IMR-90 (cell line): Measurements from ENCODE around the gene HS2ST1. TPM values are rescaled to one million over a fixed set of nuclear protein-coding genes. Genes with fewer than 3 reads are reported as not detected.

ENCODE experiments used
- ATAC-seq: fragments of 200-7000 bp; cut with Tn5 transposase; 2 replicates; pipeline ENCODE4 v1.9.1; 2020; ENCODE audit warnings: low read depth, mild to moderate bottlenecking, moderate library complexity
- BruUV-seq: library from RNA; stranded (reverse); fragments of 400-500 nt; replicated peaks from 2 replicates; lab custom pipeline; 2021; lab: Mats Ljungman, UMichigan
- CTCF ChIA-PET: fragments of 300-600 bp; formaldehyde crosslinking; extraction: SDS; loops from one replicate; lab custom pipeline; 2021; ENCODE audit warnings: antibody characterized with exemption; lab: Yijun Ruan, JAX
- POLR2A ChIA-PET: fragments of 300-600 bp; sonication (Branson Sonifier 250); formaldehyde crosslinking; loops from one replicate; lab custom pipeline; 2022; ENCODE audit warnings: antibody characterized with exemption; ENCODE audit not compliant: unreplicated experiment; lab: Charles Lee
- DNase-seq: peaks from one replicate; pipeline ENCODE4 v3.0.0; 2013
- H2AFZ ChIP-seq: replicated peaks from 2 replicates; pipeline ENCODE3; 2013; ENCODE audit warnings: low read length, mild to moderate bottlenecking; ENCODE audit not compliant: poor library complexity
- H2AK5ac ChIP-seq: 2 replicates; pipeline ENCODE4 v1.6.1; 2013; ENCODE audit warnings: low read depth, low read length, inconsistent platforms
- H2AK9ac ChIP-seq: replicated peaks from 2 replicates; pipeline ENCODE3; 2013; ENCODE audit warnings: mild to moderate bottlenecking, low read depth, low read length, moderate library complexity; ENCODE audit not compliant: poor library complexity
- H2BK120ac ChIP-seq: 2 replicates; pipeline ENCODE4 v1.6.1; 2013; ENCODE audit warnings: low read depth, low read length, inconsistent platforms
- H2BK15ac ChIP-seq: 3 replicates; pipeline ENCODE4 v1.6.1; 2013; ENCODE audit warnings: low read depth, low read length, inconsistent platforms
- H2BK20ac ChIP-seq: 2 replicates; pipeline ENCODE4 v1.6.1; 2013; ENCODE audit warnings: low read depth, mild to moderate bottlenecking, inconsistent platforms, low read length, moderate library complexity
- H2BK5ac ChIP-seq: 2 replicates; pipeline ENCODE4 v1.6.1; 2013; ENCODE audit warnings: mild to moderate bottlenecking, low read depth, low read length, inconsistent platforms; ENCODE audit not compliant: poor library complexity, severe bottlenecking
- H3K14ac ChIP-seq: replicated peaks from 2 replicates; pipeline ENCODE4 v1.6.1; 2013; ENCODE audit warnings: low read depth, low read length, inconsistent platforms
- H3K18ac ChIP-seq: 2 replicates; pipeline ENCODE4 v1.6.1; 2013; ENCODE audit warnings: low read depth, low read length, control low read depth
- H3K23ac ChIP-seq: 2 replicates; pipeline ENCODE4 v1.6.1; 2013; ENCODE audit warnings: low read depth, low read length, inconsistent platforms
- H3K27ac ChIP-seq: 2 replicates; pipeline ENCODE4 v1.5.1; 2013; ENCODE audit warnings: mild to moderate bottlenecking, control low read depth, low read length; ENCODE audit not compliant: insufficient read depth
- H3K27me3 ChIP-seq: 2 replicates; pipeline ENCODE4 v1.6.1; 2013; ENCODE audit warnings: low read length; ENCODE audit not compliant: control insufficient read depth, insufficient read depth
- H3K36me3 ChIP-seq: 2 replicates; pipeline ENCODE4 v1.6.1; 2013; ENCODE audit warnings: low read length, mixed read lengths; ENCODE audit not compliant: control insufficient read depth, insufficient read depth
- H3K4ac ChIP-seq: 2 replicates; pipeline ENCODE4 v1.6.1; 2013; ENCODE audit warnings: low read depth, low read length, inconsistent platforms
- H3K4me1 ChIP-seq: 2 replicates; pipeline ENCODE4 v1.6.1; 2013; ENCODE audit warnings: low read length, mixed read lengths; ENCODE audit not compliant: control insufficient read depth, insufficient read depth
- H3K4me2 ChIP-seq: 2 replicates; pipeline ENCODE4 v1.6.1; 2013; ENCODE audit warnings: low read depth, mild to moderate bottlenecking, control low read depth, low read length, moderate library complexity
- H3K4me3 ChIP-seq: 2 replicates; pipeline ENCODE4 v1.5.1; 2013; ENCODE audit warnings: low read depth, mild to moderate bottlenecking, control low read depth, low read length, moderate library complexity; ENCODE audit not compliant: insufficient read depth
- H3K56ac ChIP-seq: 2 replicates; pipeline ENCODE4 v1.6.1; 2013; ENCODE audit warnings: low read length, inconsistent platforms; ENCODE audit not compliant: insufficient read depth; ENCODE audit errors: extremely low read depth
- H3K79me1 ChIP-seq, 2 experiments: 2 replicates each; pipeline ENCODE4 v1.6.1; 2013; ENCODE audit warnings: low read length in 2 of 2, inconsistent platforms in 1 of 2, low read depth in 1 of 2
- H3K9ac ChIP-seq: 2 replicates; pipeline ENCODE4 v1.6.1; 2013; ENCODE audit warnings: low read depth, low read length, control low read depth
- H3K9me1 ChIP-seq: 2 replicates; pipeline ENCODE4 v1.6.1; 2013; ENCODE audit warnings: low read length, inconsistent platforms; ENCODE audit not compliant: insufficient read depth
- H3K9me3 ChIP-seq: 2 replicates; pipeline ENCODE4 v1.6.1; 2013; ENCODE audit warnings: low read length; ENCODE audit not compliant: control insufficient read depth, insufficient read depth
- H4K20me1 ChIP-seq: 2 replicates; pipeline ENCODE4 v1.6.1; 2013; ENCODE audit warnings: low read length, inconsistent platforms; ENCODE audit not compliant: insufficient read depth
- H4K5ac ChIP-seq: 2 replicates; pipeline ENCODE4 v1.6.1; 2013; ENCODE audit warnings: mild to moderate bottlenecking, low read depth, low read length, control low read depth
- H4K8ac ChIP-seq, 2 experiments: 2 replicates each; pipeline ENCODE4 v1.6.1; 2013; ENCODE audit warnings: low read depth in 2 of 2, low read length in 2 of 2, control low read depth in 1 of 2, inconsistent platforms in 1 of 2
- H4K91ac ChIP-seq: 2 replicates; pipeline ENCODE4 v1.6.1; 2013; ENCODE audit warnings: low read depth, low read length, inconsistent platforms; ENCODE audit not compliant: insufficient read depth
- BHLHE40 ChIP-seq: fragments of 150-350 bp; IDR thresholded peaks from 2 replicates; pipeline ENCODE4 v1.6.1; 2016; ENCODE audit warnings: mild to moderate bottlenecking, low read depth, low read length
- CEBPB ChIP-seq: IDR thresholded peaks from 2 replicates; pipeline ENCODE4 v1.6.1; 2012; ENCODE audit warnings: low read depth, low read length, improper control_type of control experiment
- CHD1 ChIP-seq: IDR thresholded peaks from 2 replicates; pipeline ENCODE4 v1.6.1; 2012; ENCODE audit warnings: low read depth, low read length, improper control_type of control experiment
- CTCF ChIP-seq: conservative IDR thresholded peaks from 2 replicates; pipeline ENCODE4 v1.5.1; 2012; ENCODE audit warnings: mild to moderate bottlenecking, low read depth, low read length, improper control_type of control experiment
- ELK1 ChIP-seq: fragments of 150-350 bp; IDR thresholded peaks from 2 replicates; pipeline ENCODE4 v1.6.1; 2016; ENCODE audit warnings: low read depth, mild to moderate bottlenecking, low read length, moderate library complexity, borderline replicate concordance
- FOS ChIP-seq: fragments of 150-350 bp; IDR thresholded peaks from 2 replicates; pipeline ENCODE4 v1.6.1; 2016; ENCODE audit warnings: low read depth, low read length
- MAFK ChIP-seq: IDR thresholded peaks from 2 replicates; pipeline ENCODE4 v1.6.1; 2012; ENCODE audit warnings: low read depth, low read length, improper control_type of control experiment
- MAZ ChIP-seq: IDR thresholded peaks from 2 replicates; pipeline ENCODE4 v1.6.1; 2012; ENCODE audit warnings: low read depth, mild to moderate bottlenecking, low read length, improper control_type of control experiment, moderate library complexity, borderline replicate concordance
- MXI1 ChIP-seq: IDR thresholded peaks from 2 replicates; pipeline ENCODE4 v1.6.1; 2012; ENCODE audit warnings: low read depth, mild to moderate bottlenecking, low read length, moderate library complexity, borderline replicate concordance
- POLR2A ChIP-seq: IDR thresholded peaks from 2 replicates; pipeline ENCODE4 v1.6.1; 2012; ENCODE audit warnings: mild to moderate bottlenecking, low read depth, low read length
- RAD21 ChIP-seq: IDR thresholded peaks from 2 replicates; pipeline ENCODE4 v1.6.1; 2012; ENCODE audit warnings: low read length, improper control_type of control experiment
- RCOR1 ChIP-seq: IDR thresholded peaks from 2 replicates; pipeline ENCODE4 v1.6.1; 2012; ENCODE audit warnings: mild to moderate bottlenecking, low read length, improper control_type of control experiment; ENCODE audit not compliant: insufficient replicate concordance
- RFX5 ChIP-seq: IDR thresholded peaks from 2 replicates; pipeline ENCODE4 v1.8.0; 2012; ENCODE audit warnings: low read depth, mild to moderate bottlenecking, low read length, moderate library complexity
- SMC3 ChIP-seq: fragments of 150-350 bp; IDR thresholded peaks from 2 replicates; pipeline ENCODE4 v1.6.1; 2016; ENCODE audit warnings: low read depth, mild to moderate bottlenecking, antibody characterized with exemption, low read length, moderate library complexity
- USF2 ChIP-seq: fragments of 150-350 bp; IDR thresholded peaks from 2 replicates; pipeline ENCODE4 v1.6.1; 2017; ENCODE audit warnings: mild to moderate bottlenecking, antibody characterized with exemption, low read length, low read depth
- dilution Hi-C: fragments of 300-500 bp; cut with HindIII; formaldehyde crosslinking; loops from one replicate; pipeline ENCODE4 v1.14.3; 2018; ENCODE audit warnings: low sequenced_read_pairs; ENCODE audit not compliant: unreplicated experiment
- in situ Hi-C: fragments of 300-500 bp; cut with MboI; formaldehyde crosslinking; loops from 3 replicates; pipeline ENCODE4 v1.14.3; 2019; ENCODE audit warnings: low sequenced_read_pairs, inconsistent platforms, mixed read lengths
- intact Hi-C: fragments of 100-400 bp; cut with micrococcal nuclease; formaldehyde crosslinking; loops from 2 replicates; pipeline ENCODE4 v1.10.0; 2022
- polyA plus RNA-seq, 3 experiments: library from polyadenylated mRNA; depleted of rRNA; stranded (reverse); fragments of >200 nt; gene quantifications; 2 replicates each; pipeline ENCODE4 v1.2.3, GENCODE V29; 2012; ENCODE audit warnings: low replicate concordance in 1 of 3
- total RNA-seq: library from RNA; depleted of rRNA; stranded (reverse); fragments of >200 nt; gene quantifications from 2 replicates; pipeline ENCODE4 v1.2.3, GENCODE V29; 2012

Gene HS2ST1
- total and polyA plus RNA-seq, 2 of the 4 experiments (the other 2 are of a cell fraction) = 7.8 to 13.1 TPM

- Histone ChIP-seq H3K4me1 (no peaks in the 10 kb centered on the region), H3K27ac (no peak overlapping the region), H3K4me2 (no peak overlapping the region), H2BK5ac (no peak overlapping the region), H3K23ac (no peak overlapping the region), H2AFZ (no peak overlapping the region), H3K9me1 (no peaks in the 10 kb centered on the region), H3K79me1 (peaks cover 12 to 17% of the 10 kb centered on the region in 2 experiments), H4K91ac (no peak overlapping the region), H3K27me3 (no peaks in the 10 kb centered on the region), H3K18ac (no peak overlapping the region), H2BK120ac (no peak overlapping the region), H2AK9ac (no peak overlapping the region), H3K56ac (no peak overlapping the region), H3K9ac (no peak overlapping the region), H3K36me3 (no peaks in the 10 kb centered on the region), H4K8ac (no peak overlapping the region), H4K5ac (no peak overlapping the region), H4K20me1 (no peaks in the 10 kb centered on the region), H2BK15ac (no peak overlapping the region), H2BK20ac (no peak overlapping the region), H3K9me3 (no peaks in the 10 kb centered on the region), H2AK5ac (no peak overlapping the region), H3K4me3 (no peak overlapping the region), H3K14ac (no peak overlapping the region), H3K4ac (no peak overlapping the region)
- no TSS peak for BruUV-seq
- TF ChIP-seq MXI1 (no peak), RFX5 (no peak), CTCF (no peak), USF2 (no peak), SMC3 (no peak), ELK1 (no peak), BHLHE40 (no peak), RCOR1 (no peak), MAFK (no peak), MAZ (no peak), FOS (no peak), CHD1 (no peak), CEBPB (no peak), POLR2A (no peak), RAD21 (no peak)
- POLR2A ChIA-PET = no interaction called here
- DNase-seq = no peak
- CTCF ChIA-PET = no interaction called here
- intact Hi-C loops (no loop called here), in situ Hi-C loops (no loop called here), dilution Hi-C loops (no loop called here)
- ATAC-seq = no peak
These were observed 28.3 kb downstream of the HS2ST1 start for GRCh38 chr1:86942743-86943142.
